Measurements from ENCODE around the gene CHD2.

CHD2 gene

GRCh38 chr15:92885224-92886041 is 14.7 kb upstream of the CHD2 start:
- no peak for DNase-seq

GRCh38 chr15:92886042-92886537 is 14.0 kb upstream of the CHD2 start:
- DNase-seq = no peak

GRCh38 chr15:92886815-92887214 is 13.3 kb upstream of the CHD2 start:
- DNase-seq = no peak

GRCh38 chr15:92887869-92888268 is 12.3 kb upstream of the CHD2 start:
- DNase-seq = no peak

GRCh38 chr15:92889390-92890107 is 10.6 kb upstream of the CHD2 start:
- no peak for DNase-seq

GRCh38 chr15:92891533-92892200 is 8.5 kb upstream of the CHD2 start:
- no peak for DNase-seq

- DNase-seq = no peak
These were observed 7.9 kb upstream of the CHD2 start for GRCh38 chr15:92892201-92892555.

GRCh38 chr15:92893200-92893599 is 6.9 kb upstream of the CHD2 start:
- no peak for DNase-seq

- no peak for DNase-seq
These were observed 3.6 kb upstream of the CHD2 start for GRCh38 chr15:92896561-92896960.

- DNase-seq = no peak
These were observed 2.5 kb upstream of the CHD2 start for GRCh38 chr15:92897620-92898019.

GRCh38 chr15:92898988-92899582 is 1.0 kb upstream of the CHD2 start:
- DNase-seq = no peak

GRCh38 chr15:92899601-92899947 is 550 bp upstream of the CHD2 start:
- no peak for DNase-seq

- no peak for DNase-seq
These were observed 577 bp downstream of the CHD2 start for GRCh38 chr15:92900731-92901071.

GRCh38 chr15:92901072-92901761 is 1.1 kb downstream of the CHD2 start:
- DNase-seq = no peak

GRCh38 chr15:92901995-92902394 is 1.9 kb downstream of the CHD2 start:
- no peak for DNase-seq

- no peak for DNase-seq
These were observed 2.8 kb downstream of the CHD2 start for GRCh38 chr15:92902737-92903593.

GRCh38 chr15:92903631-92903965 is 3.5 kb downstream of the CHD2 start:
- no peak for DNase-seq

GRCh38 chr15:92903966-92904721 is 4.0 kb downstream of the CHD2 start:
- DNase-seq = peak; percentile 98

GRCh38 chr15:92904722-92905571 is 4.8 kb downstream of the CHD2 start:
- DNase-seq = no peak

GRCh38 chr15:92906020-92906419 is 5.9 kb downstream of the CHD2 start:
- DNase-seq = no peak
